OCI-LY1 (cell line): Measurements from ENCODE around the gene ITSN2.

ENCODE experiments used
- CTCF ChIP-seq: fragments of 200-600 bp; sonication (generic), shearing (Covaris generic); IDR thresholded peaks from 2 replicates; pipeline ENCODE4 v1.5.1; 2017; ENCODE audit warnings: mild to moderate bottlenecking, antibody characterized with exemption, low read length, moderate library complexity, mixed read lengths
- EZH2 ChIP-seq: fragments of 200-600 bp; sonication (generic), shearing (Covaris generic); IDR thresholded peaks from 2 replicates; pipeline ENCODE4 v1.8.0; 2017; ENCODE audit warnings: borderline replicate concordance, mixed run types, mild to moderate bottlenecking, antibody characterized with exemption, low read length, moderate library complexity, mixed read lengths

GRCh38 chr2:24189551-24189950, 170.8 kb downstream of the ITSN2 start:
- no peak for TF ChIP-seq CTCF
- TF ChIP-seq EZH2: no peak
